Activated B cell treated with CpG ODN at 0.5 μM for 24 hours (primary cell): ENCODE results near the gene SNX15. TPM values are rescaled to one million over a fixed set of nuclear protein-coding genes. Genes with fewer than 3 reads are reported as not detected.

Experiments used
- ATAC-seq: fragments of 200-7000 bp; cut with Tn5 transposase; one replicate; pipeline ENCODE4 v1.10.0; 2021; ENCODE audit warnings: low read depth, mild to moderate bottlenecking, moderate library complexity
- CTCF ChIA-PET: fragments of 350-600 bp; sonication (Branson Sonifier 250); formaldehyde crosslinking; loops from one replicate; lab custom pipeline; 2021; ENCODE audit warnings: antibody characterized with exemption; lab: Charles Lee
- POLR2A ChIA-PET: fragments of 350-600 bp; sonication (Branson Sonifier 250); formaldehyde crosslinking; loops from one replicate; lab custom pipeline; 2021; ENCODE audit warnings: antibody characterized with exemption; lab: Charles Lee
- DNase-seq: peaks from one replicate; pipeline ENCODE4 v3.0.0; 2022
- H3K27ac Mint-ChIP-seq: one replicate; pipeline ENCODE4 v1.8.0; 2020; ENCODE audit warnings: mixed read lengths
- H3K27me3 Mint-ChIP-seq: one replicate; pipeline ENCODE4 v1.8.0; 2021; ENCODE audit warnings: mixed read lengths
- H3K36me3 Mint-ChIP-seq: one replicate; pipeline ENCODE4 v1.8.0; 2021; ENCODE audit warnings: low read depth, mixed read lengths
- H3K4me1 Mint-ChIP-seq: one replicate; pipeline ENCODE4 v1.8.0; 2021; ENCODE audit warnings: mixed read lengths
- H3K4me3 Mint-ChIP-seq: one replicate; pipeline ENCODE4 v1.8.0; 2020; ENCODE audit warnings: mild to moderate bottlenecking, mixed read lengths
- H3K9me3 Mint-ChIP-seq: one replicate; pipeline ENCODE4 v1.8.0; 2020; ENCODE audit warnings: mixed read lengths
- CTCF ChIP-seq: fragments of 200-600 bp; IDR thresholded peaks from one replicate; pipeline ENCODE4 v1.8.0; 2022; ENCODE audit warnings: antibody characterized with exemption, mild to moderate bottlenecking
- intact Hi-C: fragments of 100-400 bp; cut with micrococcal nuclease; formaldehyde crosslinking; loops from one replicate; pipeline ENCODE4 v1.15.1; 2024
- total RNA-seq: library from RNA; stranded (reverse); gene quantifications from 2 replicates; pipeline ENCODE4 v1.2.3, GENCODE V29; 2022

SNX15 gene
- total RNA-seq, 1 donor from 2014 or later: 17.3 TPM

GRCh38 chr11:64994318-64994717 lies 32.9 kb upstream of the SNX15 start:
- no peak for ATAC-seq
- H3K4me3 Mint-ChIP-seq: no peak overlapping the region
- peaks cover 46% of the 10 kb centered on the region for H3K4me1 Mint-ChIP-seq
- DNase-seq: no peak
- POLR2A ChIA-PET: no interaction called here
- intact Hi-C loops: no loop called here
- H3K36me3 Mint-ChIP-seq: no peaks in the 10 kb centered on the region
- H3K27ac Mint-ChIP-seq: no peak overlapping the region
- H3K27me3 Mint-ChIP-seq: no peaks in the 10 kb centered on the region
- H3K9me3 Mint-ChIP-seq: no peaks in the 10 kb centered on the region
- CTCF ChIA-PET: interaction anchor here (3.8 kb wide), 1 partner anchor 20 kb away, joined by 12 read pairs; the partner anchor contains the start of gene ARL2
- no peak for TF ChIP-seq CTCF

GRCh38 chr11:64996327-64996709 lies 30.9 kb upstream of the SNX15 start:
- intact Hi-C loops: no loop called here

GRCh38 chr11:64996710-64997380 lies 30.4 kb upstream of the SNX15 start, which contains the start of gene BATF2:
Gene BATF2, minus strand, starts transcription at chr11:64996971. Its CDS starts 57 bp downstream, at chr11:64996914.
- CTCF ChIA-PET: interaction anchor here (0.8 to 3.8 kb wide), 4 partner anchors 11 to 149 kb away, joined by 3 to 12 read pairs (median 8); partner anchors contain the start of genes ARL2 and MAJIN
- peak; percentile 33 for DNase-seq
- intact Hi-C loops: loop anchor here (1.0 kb wide), 1 partner anchor 150 kb away; no protein-coding TSS in a partner anchor
- H3K36me3 Mint-ChIP-seq: no peaks in the 10 kb centered on the region
- H3K9me3 Mint-ChIP-seq: no peaks in the 10 kb centered on the region
- POLR2A ChIA-PET: interaction anchor here (0.5 to 1.6 kb wide), 7 partner anchors 17 to 187 kb away, joined by 3 to 9 read pairs (median 3); partner anchors contain the start of genes ARL2 and MAJIN
- no peaks in the 10 kb centered on the region for H3K27me3 Mint-ChIP-seq
- peak; percentile 88 for ATAC-seq
- H3K4me1 Mint-ChIP-seq: peaks cover 20% of the 10 kb centered on the region
- TF ChIP-seq CTCF: no peak
- peak within 1 kb of the TSS; percentile 66 for H3K27ac Mint-ChIP-seq
- peak within 1 kb of the TSS; percentile 70 for H3K4me3 Mint-ChIP-seq

More at GRCh38 chr11:64996327-64996709, 30.9 kb upstream of the SNX15 start:
- H3K4me3 Mint-ChIP-seq: peak overlapping the region; percentile 70
- H3K9me3 Mint-ChIP-seq: no peaks in the 10 kb centered on the region
- CTCF ChIA-PET: interaction anchor here (0.8 to 3.8 kb wide), 4 partner anchors 10 to 148 kb away, joined by 3 to 12 read pairs (median 8); partner anchors contain the start of genes ARL2 and MAJIN
- peak overlapping the region; percentile 66 for H3K27ac Mint-ChIP-seq
- no peaks in the 10 kb centered on the region for H3K36me3 Mint-ChIP-seq
- ATAC-seq (no peak), DNase-seq (no peak)
- no peaks in the 10 kb centered on the region for H3K27me3 Mint-ChIP-seq
- POLR2A ChIA-PET: interaction anchor here (0.5 to 1.6 kb wide), 5 partner anchors 17 to 187 kb away, joined by 3 to 9 read pairs (median 3); partner anchors contain the start of gene ARL2
- peaks cover 26% of the 10 kb centered on the region for H3K4me1 Mint-ChIP-seq
- TF ChIP-seq CTCF: no peak

- Mint-ChIP-seq H3K4me3 (no peak overlapping the region), H3K27ac (peak overlapping the region; percentile 3)
Observed at GRCh38 chr11:64998141-64998540, 29.1 kb upstream of the SNX15 start.

More at GRCh38 chr11:64998141-64998540, 29.1 kb upstream of the SNX15 start:
- Mint-ChIP-seq H3K36me3 (no peaks in the 10 kb centered on the region), H3K27me3 (no peaks in the 10 kb centered on the region), H3K9me3 (no peaks in the 10 kb centered on the region), H3K4me1 (peaks cover 19% of the 10 kb centered on the region)
- CTCF ChIA-PET: interaction anchor here (3.8 kb wide), 1 partner anchor 16 kb away, joined by 12 read pairs; the partner anchor contains the start of gene ARL2
- DNase-seq (no peak), ATAC-seq (no peak)
- intact Hi-C loops: no loop called here
- no peak for TF ChIP-seq CTCF
- POLR2A ChIA-PET: no interaction called here
